Ectodermal cell (in vitro differentiated cells): ENCODE measurements around the gene JPH2.

Source experiments
- H3K27ac ChIP-seq: 2 replicates; pipeline ENCODE4 v1.7.0; 2013; ENCODE audit warnings: mild to moderate bottlenecking, low read depth, low read length; ENCODE audit not compliant: insufficient read depth, poor library complexity, severe bottlenecking
- H3K27me3 ChIP-seq: 2 replicates; pipeline ENCODE4 v1.7.0; 2013; ENCODE audit warnings: mild to moderate bottlenecking, low read length; ENCODE audit not compliant: insufficient read depth, control insufficient read depth, poor library complexity, severe bottlenecking
- H3K36me3 ChIP-seq: one replicate; pipeline ENCODE4 v1.7.0; 2013; ENCODE audit warnings: low read length; ENCODE audit not compliant: control insufficient read depth, insufficient read depth
- H3K4me1 ChIP-seq: one replicate; pipeline ENCODE4 v1.7.0; 2013; ENCODE audit warnings: low read length; ENCODE audit not compliant: control insufficient read depth, insufficient read depth
- H3K4me3 ChIP-seq: 2 replicates; pipeline ENCODE4 v1.7.0; 2013; ENCODE audit warnings: low read depth, low read length, control low read depth; ENCODE audit not compliant: insufficient read depth
- H3K9me3 ChIP-seq: 2 replicates; pipeline ENCODE4 v1.7.0; 2013; ENCODE audit warnings: mild to moderate bottlenecking, low read length, moderate library complexity; ENCODE audit not compliant: control insufficient read depth
- WGBS, 2 experiments: methylation state at CpG; one replicate each; pipeline ENCODE4 v1.1.7; 2013; ENCODE audit warnings: missing lambda C conversion rate in 2 of 2; 5-methylcytosine and 5-hydroxymethylcytosine counted together

Gene JPH2

GRCh38 chr20:44064501-44065400 is 122.2 kb downstream of the JPH2 start:
- H3K4me1 ChIP-seq = no peaks in the 10 kb centered on the region
- 94 to 95% methylated on average over 17 of the region's 17 CpGs for WGBS, 2 experiments
- no peaks in the 10 kb centered on the region for H3K9me3 ChIP-seq
- H3K27me3 ChIP-seq = no peaks in the 10 kb centered on the region
- no peak overlapping the region for H3K4me3 ChIP-seq
- no peaks in the 10 kb centered on the region for H3K36me3 ChIP-seq
- no peak overlapping the region for H3K27ac ChIP-seq
